ENCODE results near the gene DHX58. TPM values are rescaled to one million over a fixed set of nuclear protein-coding genes. Genes with fewer than 3 reads are reported as not detected.
A peak's percentile ranks its signal among the peaks of the same experiment; 100 is the strongest.
"Not testable (repeated sequence)": the region's sequence is repeated elsewhere in the genome, so short reads cannot be mapped to it uniquely, and the experiment has no call there.

Gene DHX58
- total RNA-seq, 1 experiment from 2014 or later: 9.7 TPM

GRCh38 chr17:42141382-42141781 lies 28.9 kb upstream of the DHX58 start:
- ChIA-PET CTCF (no interaction called here), POLR2A (no interaction called here)
- in situ Hi-C loops (cut with HindIII; ENCODE audit: low pct_unique_long_range_greater_than_20kb, low sequenced_read_pairs): no loop called here
- ATAC-seq (no peak), DNase-seq (ENCODE audit: low read depth, low spot score) (no peak)
- Histone ChIP-seq H3K9me3 (ENCODE audit: control insufficient read depth, insufficient read depth, low read depth, low read length) (no peaks in the 10 kb centered on the region), H3K27me3 (ENCODE audit: control insufficient read depth, insufficient read depth, low read length) (no peaks in the 10 kb centered on the region), H3K36me3 (ENCODE audit: control insufficient read depth, insufficient read depth, low read length) (no peaks in the 10 kb centered on the region; the same call in 1 of the 2 replicates), H3K27ac (ENCODE audit: low read length) (no peak overlapping the region), H3K4me1 (ENCODE audit: control insufficient read depth, insufficient read depth, low read length) (peaks cover 3% of the 10 kb centered on the region), H3K4me3 (ENCODE audit: low read depth in 2 of 2, low read length in 2 of 2) (no peak overlapping the region)
- intact Hi-C loops (cut with micrococcal nuclease; ENCODE audit: unreplicated experiment): no loop called here
- TF ChIP-seq REST (IDR thresholded peaks at IDR 0.05; ENCODE audit: insufficient read depth in 1 of 2, low read depth in 2 of 2, low read length in 1 of 2) (no peak), CTCF (IDR thresholded peaks at IDR 0.05) (no peak), TCF7L2 (IDR thresholded peaks at IDR 0.05; ENCODE audit: low read depth, low read length) (no peak), SIN3A (IDR thresholded peaks at IDR 0.05; ENCODE audit: borderline replicate concordance, insufficient read depth, low read depth, low read length) (no peak), POLR2AphosphoS5 (IDR thresholded peaks at IDR 0.05; ENCODE audit: low read depth, low read length) (no peak)
- no TSS peak for BruUV-seq (replicated peaks)

GRCh38 chr17:42140690-42141089 lies 28.2 kb upstream of the DHX58 start:
- POLR2A ChIA-PET: interaction anchor here (0.7 kb wide), 1 partner anchor 46 kb away, joined by 6 read pairs; no protein-coding TSS in a partner anchor
- CTCF ChIA-PET; H3K4me3 ChIP-seq (ENCODE audit: low read depth in 2 of 2, low read length in 2 of 2); H3K36me3 ChIP-seq (ENCODE audit: control insufficient read depth, insufficient read depth, low read length); BruUV-seq (replicated peaks); H3K27me3 ChIP-seq (ENCODE audit: control insufficient read depth, insufficient read depth, low read length); intact Hi-C loops (cut with micrococcal nuclease; ENCODE audit: unreplicated experiment); DNase-seq (ENCODE audit: low read depth, low spot score); H3K27ac ChIP-seq (ENCODE audit: low read length); in situ Hi-C loops (cut with HindIII; ENCODE audit: low pct_unique_long_range_greater_than_20kb, low sequenced_read_pairs); ATAC-seq; H3K9me3 ChIP-seq (ENCODE audit: control insufficient read depth, insufficient read depth, low read depth, low read length): not testable (repeated sequence)
- H3K4me1 ChIP-seq (ENCODE audit: control insufficient read depth, insufficient read depth, low read length): peaks cover 10% of the 10 kb centered on the region

- DNase-seq (ENCODE audit: low read depth, low spot score): no peak
- POLR2A ChIA-PET: no interaction called here
- CTCF ChIA-PET: no interaction called here
- no TSS peak for BruUV-seq (replicated peaks)
- Histone ChIP-seq H3K27me3 (ENCODE audit: control insufficient read depth, insufficient read depth, low read length) (no peaks in the 10 kb centered on the region), H3K4me1 (ENCODE audit: control insufficient read depth, insufficient read depth, low read length) (peaks cover 16% of the 10 kb centered on the region), H3K4me3 (ENCODE audit: low read depth in 2 of 2, low read length in 2 of 2) (no peak overlapping the region), H3K36me3 (ENCODE audit: control insufficient read depth, insufficient read depth, low read length) (no peaks in the 10 kb centered on the region; the same call in 1 of the 2 replicates), H3K9me3 (ENCODE audit: control insufficient read depth, insufficient read depth, low read depth, low read length) (no peaks in the 10 kb centered on the region), H3K27ac (ENCODE audit: low read length) (no peak overlapping the region)
- peak; percentile 43; the same call in 1 of the 2 replicates for ATAC-seq
- intact Hi-C loops (cut with micrococcal nuclease; ENCODE audit: unreplicated experiment): no loop called here
- in situ Hi-C loops (cut with HindIII; ENCODE audit: low pct_unique_long_range_greater_than_20kb, low sequenced_read_pairs): no loop called here
- TF ChIP-seq REST (IDR thresholded peaks at IDR 0.05; ENCODE audit: insufficient read depth in 1 of 2, low read depth in 2 of 2, low read length in 1 of 2): no peak
- no peak for TF ChIP-seq POLR2AphosphoS5 (IDR thresholded peaks at IDR 0.05; ENCODE audit: low read depth, low read length)
- TF ChIP-seq SIN3A (IDR thresholded peaks at IDR 0.05; ENCODE audit: borderline replicate concordance, insufficient read depth, low read depth, low read length): no peak
- TF ChIP-seq CTCF (IDR thresholded peaks at IDR 0.05): no peak
- no peak for TF ChIP-seq TCF7L2 (IDR thresholded peaks at IDR 0.05; ENCODE audit: low read depth, low read length)
These were observed 26.4 kb upstream of the DHX58 start for GRCh38 chr17:42138749-42139492.
